Hematopoietic multipotent progenitor cell treated with erythropoietin and hydrocortisone succinate and interleukin-3 and kit ligand, for 15 days (in vitro differentiated cells): ENCODE measurements around the gene ERN2.
"Not testable (repeated sequence)": the region's sequence is repeated elsewhere in the genome, so short reads cannot be mapped to it uniquely, and the experiment has no call there.

ENCODE experiments used
- DNase-seq: peaks from one replicate; pipeline ENCODE4 v3.0.0-alpha.2; 2015; ENCODE audit warnings: low spot score

ERN2 gene

DNA sequence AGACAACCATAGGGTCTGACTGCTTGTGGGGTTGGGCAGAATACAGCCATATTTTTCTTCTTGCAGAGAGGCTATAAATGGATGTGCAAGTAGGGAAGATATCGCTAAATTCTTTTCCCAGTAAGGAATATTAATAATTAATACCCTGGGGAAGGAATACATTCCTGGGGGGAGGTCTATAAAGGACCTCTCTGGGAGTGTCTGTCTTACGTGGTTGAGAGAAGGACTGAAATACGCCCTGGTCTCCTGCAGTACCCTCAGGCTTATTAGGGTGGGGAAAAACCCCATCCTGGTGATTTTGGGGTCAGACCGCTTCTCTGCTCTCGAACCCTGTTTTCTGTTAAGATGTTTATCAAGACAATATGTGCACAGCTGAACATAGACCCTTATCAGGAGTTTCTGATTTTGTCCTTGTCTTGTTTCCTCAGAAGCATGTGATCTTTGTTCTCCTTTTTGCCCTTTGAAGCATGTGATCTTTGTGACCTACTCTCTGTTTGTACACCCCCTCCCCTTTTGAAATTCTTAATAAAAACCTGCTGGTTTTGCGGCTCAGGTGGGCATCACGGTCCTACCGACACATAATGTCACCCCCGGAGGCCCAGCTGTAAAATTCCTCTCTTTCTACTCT lies 9.7 kb upstream of the ERN2 start:
- not testable (repeated sequence) for DNase-seq

DNA sequence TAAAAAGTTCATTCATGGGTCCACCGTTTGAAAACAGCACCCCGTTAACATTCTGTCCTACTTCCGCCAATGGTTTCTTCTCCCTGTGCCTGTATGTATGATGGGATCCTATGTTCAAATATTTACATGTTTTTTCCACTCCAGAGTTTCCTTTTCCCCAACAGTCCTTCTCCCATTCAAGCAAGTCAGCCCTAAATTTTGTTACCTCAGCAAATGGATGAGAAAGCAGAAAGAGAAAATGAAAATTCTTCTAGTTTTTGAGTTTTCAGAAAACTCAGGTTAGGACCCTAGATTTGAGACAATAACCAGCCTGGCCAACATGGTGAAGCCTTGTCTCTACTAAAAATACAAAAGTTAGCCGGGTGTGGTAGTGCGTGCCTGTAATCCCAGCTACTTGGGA lies 3.5 kb upstream of the ERN2 start:
- DNase-seq = no peak

DNA sequence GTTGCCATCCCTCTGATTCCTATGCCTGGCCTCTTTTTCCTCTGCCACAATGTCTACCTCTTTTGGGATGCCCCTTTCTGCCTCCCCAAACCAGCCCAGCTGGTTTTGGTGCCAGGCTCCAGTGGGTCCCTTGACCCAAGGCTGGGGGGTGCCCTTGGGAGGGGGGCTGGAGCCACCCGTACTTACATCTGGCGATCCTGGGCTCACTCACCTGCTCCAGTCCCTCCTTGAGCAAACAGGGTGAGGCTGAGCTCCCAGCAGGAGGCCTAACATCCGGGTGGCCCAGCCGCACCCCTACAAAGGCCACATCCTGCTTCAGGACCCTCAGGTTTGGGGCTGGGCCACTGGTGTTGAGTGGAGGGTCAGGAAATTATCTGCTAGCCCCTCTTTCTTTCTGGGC lies 1.2 kb downstream of the ERN2 start:
- DNase-seq = no peak

DNA sequence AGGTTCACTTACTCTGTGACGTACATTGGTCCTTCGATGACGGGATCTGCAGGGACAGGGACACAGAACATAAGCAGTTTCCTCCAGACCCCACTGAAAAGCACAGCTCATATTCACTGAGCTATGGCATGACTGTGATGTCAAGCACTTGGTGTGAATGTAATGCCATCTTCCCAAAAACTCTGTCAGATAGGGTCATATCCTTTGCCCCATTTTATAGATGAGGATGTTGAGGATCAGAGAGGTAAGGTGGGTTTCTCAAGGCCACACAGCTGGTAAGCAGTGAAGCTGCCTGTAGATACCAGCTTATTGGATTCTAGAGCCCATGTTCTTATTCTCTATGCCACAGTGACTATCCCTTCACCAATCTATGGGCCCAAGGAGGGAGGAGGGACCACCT lies 2.5 kb downstream of the ERN2 start:
- DNase-seq = no peak

- no peak for DNase-seq
These were observed 3.0 kb downstream of the ERN2 start for GRCh38 chr16:23710008-23710407.

GRCh38 chr16:23709536-23709935 lies 3.5 kb downstream of the ERN2 start:
- DNase-seq = no peak

- DNase-seq = no peak
These were observed 6.6 kb downstream of the ERN2 start for GRCh38 chr16:23706439-23706838.

GRCh38 chr16:23705517-23705902 lies 7.5 kb downstream of the ERN2 start:
- no peak for DNase-seq

GRCh38 chr16:23704772-23705516 lies 8.1 kb downstream of the ERN2 start:
- no peak for DNase-seq

- no peak for DNase-seq
These were observed 10.1 kb downstream of the ERN2 start for GRCh38 chr16:23702951-23703350.

DNA sequence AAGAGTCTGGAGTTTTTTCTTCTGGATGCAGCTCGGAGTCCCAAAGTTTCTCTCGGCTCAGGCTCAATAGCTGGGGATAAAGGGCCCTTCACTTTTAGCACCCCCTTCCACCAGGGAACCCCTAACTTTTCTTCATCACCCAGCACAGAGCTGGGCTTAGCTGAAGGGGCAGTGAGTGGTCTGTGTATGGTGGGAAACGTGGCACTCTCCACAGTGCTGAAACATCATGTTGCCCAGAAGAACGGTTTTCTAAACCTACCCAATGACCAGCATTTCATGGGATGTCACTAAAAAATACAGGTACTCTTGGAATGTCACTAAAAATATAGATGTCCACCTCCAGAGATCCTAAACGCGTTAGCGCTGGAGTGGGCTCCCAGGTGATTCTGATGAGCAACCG lies 12.0 kb downstream of the ERN2 start:
- no peak for DNase-seq

DNA sequence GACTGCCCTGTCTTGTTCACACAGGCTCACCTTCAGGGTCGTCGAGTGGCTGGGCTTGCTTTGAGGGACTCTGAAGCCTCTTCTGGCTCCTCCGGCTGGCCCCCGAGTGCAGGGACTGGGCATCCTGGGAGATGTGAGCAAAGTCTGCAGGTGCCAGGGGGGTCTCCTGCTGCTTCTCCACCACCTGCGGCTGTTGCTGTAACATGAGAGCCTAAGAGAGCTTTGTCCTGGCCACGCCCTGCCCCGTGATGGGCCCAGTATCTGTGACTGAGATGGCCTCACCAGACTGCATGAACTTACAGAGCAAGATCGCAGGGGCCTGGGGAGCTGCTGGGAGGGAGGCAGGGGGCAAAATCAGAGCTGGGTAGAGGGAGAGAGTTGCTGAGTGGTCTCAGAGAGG lies 12.5 kb downstream of the ERN2 start:
- DNase-seq = no peak

DNA sequence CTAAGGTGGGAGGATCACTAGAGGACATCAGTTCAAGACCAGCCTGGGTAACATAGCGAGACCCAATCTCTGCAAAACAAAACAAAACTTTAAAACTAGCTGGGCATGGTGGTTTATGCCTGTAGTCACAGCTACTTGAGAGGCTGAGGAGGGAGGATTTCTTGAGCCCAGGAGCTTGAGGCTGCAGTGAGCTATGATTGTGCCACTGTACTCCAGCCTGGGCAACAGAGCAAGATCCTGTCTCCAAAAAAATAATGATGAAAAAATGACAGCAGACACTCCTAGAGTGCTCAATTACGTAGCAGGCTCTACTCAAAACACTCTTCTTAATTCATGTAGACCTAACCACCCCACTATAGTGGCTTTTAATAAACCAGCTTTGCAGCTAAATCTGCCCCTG lies 12.9 kb downstream of the ERN2 start:
- no peak for DNase-seq

GRCh38 chr16:23699100-23699499 lies 13.9 kb downstream of the ERN2 start:
- DNase-seq = no peak

DNA sequence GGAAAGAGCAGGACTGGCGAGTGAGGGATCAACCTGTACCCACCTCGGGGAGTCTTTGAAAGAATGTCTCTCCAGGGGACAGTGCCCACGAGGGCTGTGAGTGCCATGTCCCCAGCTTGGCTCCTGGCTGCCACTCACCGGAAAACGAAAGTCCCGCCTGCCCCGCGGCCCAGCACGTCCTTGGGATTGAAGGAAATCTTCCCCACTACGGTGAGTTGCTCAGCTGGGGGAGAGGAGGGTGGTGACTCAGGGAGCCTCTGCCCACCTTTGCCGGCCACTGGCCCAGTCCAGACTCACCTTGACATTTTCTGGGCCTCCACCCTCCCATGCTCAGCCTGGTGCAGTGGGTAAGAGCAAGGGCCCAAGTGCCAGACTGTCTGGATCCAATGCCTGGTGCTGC lies 17.3 kb downstream of the ERN2 start:
- DNase-seq = no peak

GRCh38 chr16:23694644-23695373 lies 18.2 kb downstream of the ERN2 start:
- DNase-seq = no peak

GRCh38 chr16:23694265-23694643 lies 18.8 kb downstream of the ERN2 start:
- DNase-seq = no peak

DNA sequence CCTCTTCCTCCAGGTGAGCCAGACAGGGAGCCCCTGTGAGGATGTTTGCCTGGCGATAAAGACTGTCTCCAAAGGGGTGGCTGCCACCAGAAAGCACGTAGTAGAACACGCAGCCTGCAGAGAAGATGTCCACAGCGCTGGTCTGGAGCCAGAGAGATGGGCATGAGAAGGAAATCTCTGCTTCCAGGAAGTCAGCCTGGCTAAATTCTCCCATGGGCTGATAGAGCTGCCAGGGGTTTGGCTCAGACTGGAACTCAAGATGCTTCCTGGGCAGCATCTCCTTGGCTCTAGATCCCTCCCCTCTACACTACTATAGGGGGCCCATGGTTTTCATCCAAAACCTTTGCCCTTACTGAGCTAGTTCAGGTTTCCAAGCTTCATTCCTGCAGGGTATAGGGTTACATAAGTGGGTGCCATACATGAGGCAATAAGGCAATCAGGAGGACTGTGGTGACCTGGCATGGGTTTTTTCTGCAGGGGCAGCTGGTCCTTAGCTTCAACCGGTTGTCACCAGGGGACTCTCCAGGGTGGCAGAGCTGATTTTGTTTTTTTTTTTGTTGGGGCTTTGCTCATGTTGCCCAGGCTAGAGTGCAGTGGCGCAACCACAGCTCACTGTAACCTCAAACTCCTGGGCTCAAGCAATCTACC lies 20.7 kb downstream of the ERN2 start:
- no peak for DNase-seq

DNA sequence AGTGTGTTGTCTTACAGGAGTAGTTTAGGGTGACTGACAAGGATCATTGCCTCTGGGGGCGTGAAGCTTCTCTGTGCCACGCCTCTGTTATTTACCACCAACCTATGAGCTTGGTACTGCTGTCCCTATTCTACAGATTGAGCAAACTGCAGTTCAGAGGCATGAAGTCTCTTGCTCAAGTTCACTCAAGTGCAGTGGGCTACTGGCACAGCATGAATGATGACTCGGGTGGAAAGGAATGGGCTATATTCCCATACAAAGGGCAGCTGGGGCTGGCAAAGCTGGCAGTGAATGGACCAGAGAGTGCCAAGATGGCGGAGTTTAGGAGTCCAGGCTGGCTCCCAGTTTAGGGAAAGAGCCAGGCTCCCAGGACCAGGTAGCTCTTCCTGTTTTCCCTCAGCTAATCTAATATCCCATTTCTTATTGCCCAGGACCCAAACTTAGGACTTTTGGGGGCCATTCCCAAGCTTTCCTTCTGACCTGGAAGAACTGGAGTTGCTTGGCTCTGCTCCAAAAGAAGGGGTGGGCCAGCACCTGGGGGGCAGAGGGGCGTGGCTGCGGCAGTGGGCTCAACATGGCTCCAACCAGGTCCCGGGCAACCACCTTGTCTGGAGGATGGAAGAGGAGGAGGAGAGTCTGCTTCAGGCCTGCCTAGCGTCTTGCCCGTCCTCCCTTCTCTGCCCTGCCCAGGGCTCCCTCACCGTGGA lies 21.4 kb downstream of the ERN2 start:
- DNase-seq = no peak

- no peak for DNase-seq
These were observed 22.1 kb downstream of the ERN2 start for GRCh38 chr16:23690771-23691482.

- no peak for DNase-seq
These were observed 23.4 kb downstream of the ERN2 start for GRCh38 chr16:23689442-23690187.
